GM12872 (cell line): ENCODE measurements around the gene RTN1.

ENCODE experiments used
- CTCF ChIP-seq: IDR thresholded peaks from 3 replicates; pipeline ENCODE4 v1.5.1; 2011; ENCODE audit warnings: low read depth, mild to moderate bottlenecking, low read length, moderate library complexity; ENCODE audit not compliant: insufficient read depth

RTN1 gene

GRCh38 chr14:59687663-59688062, 182.9 kb downstream of the RTN1 start:
- TF ChIP-seq CTCF: no peak

DNA sequence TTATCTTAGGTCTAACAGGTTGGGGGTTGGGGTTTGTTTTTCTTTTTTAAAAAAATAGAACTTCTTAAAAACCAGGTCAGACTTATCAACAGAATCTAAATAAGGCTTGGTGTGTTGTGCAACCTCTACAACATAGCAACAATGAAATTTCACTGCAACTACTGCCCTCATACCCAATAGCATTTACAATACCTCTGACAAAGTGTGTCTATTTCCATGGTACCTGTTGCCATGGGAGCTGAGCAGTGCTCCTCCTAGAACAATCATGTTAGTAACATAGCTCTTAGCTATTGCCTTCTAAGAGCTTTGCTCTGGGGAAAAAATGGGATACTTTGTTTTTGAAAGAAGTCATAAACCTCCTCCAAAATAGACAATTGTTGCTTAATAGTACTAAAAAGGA, 190.7 kb downstream of the RTN1 start:
- TF ChIP-seq CTCF: no peak

DNA sequence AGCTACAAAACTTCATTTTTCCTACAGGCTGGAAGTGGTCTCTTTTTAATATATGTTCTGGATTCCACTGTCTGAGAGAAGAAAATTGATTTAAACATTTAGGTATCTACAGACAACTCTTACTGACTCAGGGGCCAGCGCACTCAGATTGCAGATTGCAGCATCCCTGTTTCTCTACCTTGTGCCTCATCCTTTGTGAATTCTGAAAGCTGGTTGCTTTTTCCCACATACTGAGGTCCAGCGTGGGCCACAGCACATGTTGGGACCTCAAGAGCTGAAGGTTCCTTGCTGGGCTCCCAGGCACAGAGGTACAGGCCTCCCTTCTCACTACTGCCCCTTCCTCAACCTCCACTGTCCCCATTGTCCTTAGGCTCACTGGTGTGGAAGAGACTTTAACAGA, 192.2 kb downstream of the RTN1 start:
- TF ChIP-seq CTCF: no peak

DNA sequence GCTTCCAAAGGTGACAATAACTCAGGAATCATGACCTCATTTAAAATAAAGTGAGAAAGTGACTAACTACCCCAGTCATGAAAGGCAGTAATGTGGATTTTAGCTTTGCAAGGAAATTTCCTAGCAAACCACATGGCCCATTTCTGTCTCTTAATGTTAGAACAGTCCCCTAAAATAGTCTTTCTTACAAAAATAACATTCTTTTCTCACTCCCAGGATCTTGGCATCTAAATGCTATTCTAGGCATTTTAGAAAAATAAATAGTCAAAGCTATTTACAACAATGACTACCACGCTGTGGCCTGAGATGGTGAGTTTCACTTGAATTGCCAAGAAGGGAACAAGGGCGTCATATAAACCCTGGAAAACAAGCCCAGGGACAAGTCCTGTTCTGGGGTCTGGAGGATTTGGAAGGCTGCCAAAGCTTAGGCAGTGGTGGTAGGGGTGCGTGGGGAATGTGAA, 192.8 kb downstream of the RTN1 start:
- TF ChIP-seq CTCF: no peak

DNA sequence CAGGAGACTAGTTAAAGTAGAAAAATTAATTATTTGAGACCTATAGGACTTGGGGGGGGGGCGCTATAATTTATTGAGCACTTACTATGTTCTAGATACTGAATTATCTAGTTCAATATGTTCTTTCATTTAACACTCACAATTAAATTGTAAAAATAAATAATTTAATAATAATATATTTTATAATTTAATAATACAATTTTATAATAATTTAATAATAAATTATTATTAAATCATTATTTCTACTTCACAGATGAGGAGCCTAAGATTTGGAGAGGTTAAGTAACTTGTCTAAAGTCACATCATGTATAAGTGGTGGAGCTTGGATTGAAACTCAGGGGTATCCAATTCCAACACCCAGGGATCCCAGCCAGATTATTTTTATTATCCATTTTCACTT, 195.2 kb downstream of the RTN1 start:
- no peak for TF ChIP-seq CTCF

- TF ChIP-seq CTCF: no peak
Observed at GRCh38 chr14:59664741-59665140, 205.8 kb downstream of the RTN1 start.

DNA sequence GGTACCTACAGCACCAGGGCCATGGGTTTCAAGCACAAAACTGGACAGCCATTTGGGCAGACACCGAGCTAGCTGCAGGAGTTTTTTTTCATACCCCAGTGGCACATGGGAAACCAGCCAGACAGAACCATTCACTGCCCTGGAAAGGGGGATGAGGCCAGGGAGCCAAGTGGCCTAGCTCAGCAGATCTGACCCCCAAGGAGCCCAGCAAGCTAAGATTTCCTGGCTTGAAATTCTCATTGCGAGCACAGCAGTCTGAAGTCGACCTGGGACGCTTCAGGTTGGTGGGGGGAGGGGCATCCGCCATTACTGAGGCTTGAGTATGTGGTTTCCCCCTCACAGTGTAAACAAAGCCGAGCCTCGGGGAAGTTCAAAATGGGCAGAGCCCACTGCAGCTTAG, 212.8 kb downstream of the RTN1 start:
- no peak for TF ChIP-seq CTCF

- no peak for TF ChIP-seq CTCF
Observed at GRCh38 chr14:59656473-59656872, 214.1 kb downstream of the RTN1 start.
